ENCODE data around the gene YTHDC1. TPM values are rescaled to one million over a fixed set of nuclear protein-coding genes. Genes with fewer than 3 reads are reported as not detected.

YTHDC1 gene
- total and polyA plus RNA-seq, 8 donors, result 22.9 to 113 (median 47.2) TPM

- H3K36me3 ChIP-seq, result no peaks in the 10 kb centered on the region
- no peak overlapping the region for H3K27ac ChIP-seq
- 57 to 82% (median 71%) methylated on average over 2 of the region's 2 CpGs for WGBS, 5 donors
- no peak for DNase-seq
- H3K4me1 ChIP-seq, result no peaks in the 10 kb centered on the region
- TF ChIP-seq POLR2A (IDR thresholded peaks at IDR 0.05), result no peak
- no peak for TF ChIP-seq CTCF (IDR thresholded peaks at IDR 0.05)
- TF ChIP-seq POLR2AphosphoS5 (IDR thresholded peaks at IDR 0.05), result no peak
- TF ChIP-seq EP300 (IDR thresholded peaks at IDR 0.05), result no peak
- no peaks in the 10 kb centered on the region for H3K27me3 ChIP-seq
- no peak overlapping the region for H3K4me3 ChIP-seq
- no peaks in the 10 kb centered on the region for H3K9me3 ChIP-seq
- intact Hi-C loops (cut with DNase I; ENCODE audit: low total_unique reads), result no loop called here
These were observed 71.9 kb downstream of the YTHDC1 start for GRCh38 chr4:68278029-68278428.

GRCh38 chr4:68277627-68278026 is 72.3 kb downstream of the YTHDC1 start:
- H3K4me3 ChIP-seq, result no peak overlapping the region
- 50 to 62% (median 59%) methylated on average over 2 of the region's 2 CpGs for WGBS, 5 donors
- H3K4me1 ChIP-seq, result no peaks in the 10 kb centered on the region
- TF ChIP-seq CTCF (IDR thresholded peaks at IDR 0.05), result no peak
- no peak for TF ChIP-seq POLR2AphosphoS5 (IDR thresholded peaks at IDR 0.05)
- no peak for TF ChIP-seq POLR2A (IDR thresholded peaks at IDR 0.05)
- no peak for TF ChIP-seq EP300 (IDR thresholded peaks at IDR 0.05)
- H3K9me3 ChIP-seq, result no peaks in the 10 kb centered on the region
- no peaks in the 10 kb centered on the region for H3K27me3 ChIP-seq
- no peaks in the 10 kb centered on the region for H3K36me3 ChIP-seq
- H3K27ac ChIP-seq, result no peak overlapping the region
- DNase-seq, result no peak
- intact Hi-C loops (cut with DNase I; ENCODE audit: low total_unique reads), result no loop called here

- WGBS, 5 donors, result 46 to 61% (median 51%) methylated on average over 2 of the region's 2 CpGs
- TF ChIP-seq CTCF (IDR thresholded peaks at IDR 0.05), result no peak
- no peak for TF ChIP-seq POLR2AphosphoS5 (IDR thresholded peaks at IDR 0.05)
- TF ChIP-seq POLR2A (IDR thresholded peaks at IDR 0.05), result no peak
- no peak for TF ChIP-seq EP300 (IDR thresholded peaks at IDR 0.05)
- no peak overlapping the region for H3K27ac ChIP-seq
- no peaks in the 10 kb centered on the region for H3K27me3 ChIP-seq
- peaks cover 0 to 5% (median 0%) of the 10 kb centered on the region in 4 donors for H3K4me1 ChIP-seq
- no peaks in the 10 kb centered on the region for H3K9me3 ChIP-seq
- intact Hi-C loops (cut with DNase I; ENCODE audit: low total_unique reads), result loop anchor here (5.0 kb wide), 1 partner anchor 104 kb away; no protein-coding TSS in a partner anchor
- DNase-seq, result no peak
- no peaks in the 10 kb centered on the region for H3K36me3 ChIP-seq
- no peak overlapping the region for H3K4me3 ChIP-seq
These were observed 77.0 kb downstream of the YTHDC1 start for GRCh38 chr4:68272860-68273259.

- no peak for TF ChIP-seq POLR2A (IDR thresholded peaks at IDR 0.05)
- no peak for TF ChIP-seq POLR2AphosphoS5 (IDR thresholded peaks at IDR 0.05)
- no peak for TF ChIP-seq EP300 (IDR thresholded peaks at IDR 0.05)
- no peak for TF ChIP-seq CTCF (IDR thresholded peaks at IDR 0.05)
- H3K27ac ChIP-seq, result no peak overlapping the region
- peak in 1 of 2 donors; percentile 5 for DNase-seq
These were observed 77.5 kb downstream of the YTHDC1 start for GRCh38 chr4:68272380-68272779.

More at GRCh38 chr4:68272380-68272779, 77.5 kb downstream of the YTHDC1 start:
- peak overlapping the region in 1 of 4 donors; percentile 11 for H3K4me3 ChIP-seq
- H3K4me1 ChIP-seq, result peaks cover 0 to 5% (median 0%) of the 10 kb centered on the region in 4 donors
- WGBS, 5 donors, result 56 to 77% (median 64%) methylated on average over 2 of the region's 2 CpGs
- H3K36me3 ChIP-seq, result no peaks in the 10 kb centered on the region
- no peaks in the 10 kb centered on the region for H3K27me3 ChIP-seq
- no peaks in the 10 kb centered on the region for H3K9me3 ChIP-seq
- intact Hi-C loops (cut with DNase I; ENCODE audit: low total_unique reads), result loop anchor here (5.0 kb wide), 1 partner anchor 105 kb away; no protein-coding TSS in a partner anchor

All from stomach (tissue), 9 donors.